Loucy (cell line): ENCODE results near the gene DNAJB8.

Experiments
- H2AFZ ChIP-seq: fragments of 200-600 bp; sonication (generic); 2 replicates; pipeline ENCODE4 v1.6.0; 2016; ENCODE audit warnings: antibody characterized with exemption, mild to moderate bottlenecking, low read length, moderate library complexity
- H3F3A ChIP-seq: fragments of 200-600 bp; 2 replicates; pipeline ENCODE4 v1.6.0; 2016; ENCODE audit warnings: antibody characterized with exemption, low read depth, mild to moderate bottlenecking
- H3K27me3 ChIP-seq: fragments of 200-600 bp; sonication (generic); 2 replicates; pipeline ENCODE4 v1.6.1; 2014; ENCODE audit warnings: low read length, mild to moderate bottlenecking; ENCODE audit not compliant: insufficient read depth, poor library complexity, severe bottlenecking
- H3K36me3 ChIP-seq: fragments of 200-600 bp; sonication (generic); 2 replicates; pipeline ENCODE4 v1.6.1; 2016; ENCODE audit warnings: low read length; ENCODE audit not compliant: insufficient read depth
- H3K4me1 ChIP-seq: fragments of 200-600 bp; sonication (generic); 2 replicates; pipeline ENCODE4 v1.5.1; 2014; ENCODE audit warnings: low read length, mild to moderate bottlenecking; ENCODE audit not compliant: insufficient read depth, poor library complexity, severe bottlenecking
- H3K4me2 ChIP-seq: fragments of 200-600 bp; sonication (generic); 2 replicates; pipeline ENCODE4 v1.6.0; 2014; ENCODE audit warnings: antibody characterized with exemption, low read length, low read depth, mild to moderate bottlenecking; ENCODE audit not compliant: poor library complexity, severe bottlenecking
- H3K4me3 ChIP-seq: fragments of 200-600 bp; sonication (generic); 2 replicates; pipeline ENCODE4 v1.5.1; 2014; ENCODE audit warnings: low read length, mild to moderate bottlenecking, mixed read lengths; ENCODE audit not compliant: poor library complexity, severe bottlenecking
- H3K79me2 ChIP-seq: fragments of 200-600 bp; sonication (generic); 2 replicates; pipeline ENCODE4 v1.6.1; 2014; ENCODE audit warnings: low read length; ENCODE audit not compliant: insufficient read depth
- H3K9ac ChIP-seq: fragments of 200-600 bp; sonication (generic); 2 replicates; pipeline ENCODE4 v1.6.0; 2014; ENCODE audit warnings: mild to moderate bottlenecking, low read depth, low read length, moderate library complexity; ENCODE audit not compliant: poor library complexity, severe bottlenecking
- H3K9me2 ChIP-seq: fragments of 200-600 bp; sonication (generic); replicated peaks from 2 replicates; pipeline ENCODE4 v1.6.1; 2016; ENCODE audit warnings: low read depth, low read length, mixed read lengths
- H3K9me3 ChIP-seq: fragments of 200-600 bp; sonication (generic); 2 replicates; pipeline ENCODE4 v1.6.1; 2014; ENCODE audit warnings: mild to moderate bottlenecking, antibody characterized with exemption, low read length, low read depth; ENCODE audit not compliant: insufficient read depth
- H4K20me1 ChIP-seq: fragments of 200-600 bp; sonication (generic); 2 replicates; pipeline ENCODE4 v1.6.0; 2014; ENCODE audit warnings: antibody characterized with exemption, low read length, mild to moderate bottlenecking; ENCODE audit not compliant: insufficient read depth, poor library complexity, severe bottlenecking
- EZH2phosphoT487 ChIP-seq: fragments of 200-600 bp; IDR thresholded peaks from 2 replicates; pipeline ENCODE4 v1.6.1; 2018; ENCODE audit warnings: antibody characterized with exemption, mild to moderate bottlenecking, moderate library complexity, borderline replicate concordance
- TF ChIP-seq, protein P1 (sequence below): fragments of 200-600 bp; sonication (generic); conservative IDR thresholded peaks from 2 replicates; pipeline ENCODE4 v1.5.1; 2014; ENCODE audit warnings: mild to moderate bottlenecking, antibody characterized with exemption, low read length

The DNAJB8 gene

DNA sequence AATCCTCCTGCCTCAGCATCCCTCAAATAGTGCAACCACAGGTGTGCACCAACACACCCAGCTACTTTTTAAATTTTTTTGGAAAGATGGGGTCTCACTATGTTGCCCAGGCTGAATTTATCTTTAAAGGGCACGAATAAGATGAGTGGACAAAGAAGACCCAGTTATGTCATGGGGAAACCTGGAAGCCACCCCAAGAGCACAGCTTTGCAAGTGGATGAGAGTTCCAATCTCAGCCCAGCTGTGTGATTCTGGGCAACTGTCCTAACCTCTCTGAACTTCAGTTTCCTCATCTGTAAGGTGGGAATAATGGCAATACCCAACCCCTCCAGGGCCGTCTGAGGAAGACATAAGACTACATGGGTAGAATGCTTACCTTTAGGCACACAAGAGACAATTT is 32.2 kb downstream of the DNAJB8 start:
- TF ChIP-seq, protein P1, sequence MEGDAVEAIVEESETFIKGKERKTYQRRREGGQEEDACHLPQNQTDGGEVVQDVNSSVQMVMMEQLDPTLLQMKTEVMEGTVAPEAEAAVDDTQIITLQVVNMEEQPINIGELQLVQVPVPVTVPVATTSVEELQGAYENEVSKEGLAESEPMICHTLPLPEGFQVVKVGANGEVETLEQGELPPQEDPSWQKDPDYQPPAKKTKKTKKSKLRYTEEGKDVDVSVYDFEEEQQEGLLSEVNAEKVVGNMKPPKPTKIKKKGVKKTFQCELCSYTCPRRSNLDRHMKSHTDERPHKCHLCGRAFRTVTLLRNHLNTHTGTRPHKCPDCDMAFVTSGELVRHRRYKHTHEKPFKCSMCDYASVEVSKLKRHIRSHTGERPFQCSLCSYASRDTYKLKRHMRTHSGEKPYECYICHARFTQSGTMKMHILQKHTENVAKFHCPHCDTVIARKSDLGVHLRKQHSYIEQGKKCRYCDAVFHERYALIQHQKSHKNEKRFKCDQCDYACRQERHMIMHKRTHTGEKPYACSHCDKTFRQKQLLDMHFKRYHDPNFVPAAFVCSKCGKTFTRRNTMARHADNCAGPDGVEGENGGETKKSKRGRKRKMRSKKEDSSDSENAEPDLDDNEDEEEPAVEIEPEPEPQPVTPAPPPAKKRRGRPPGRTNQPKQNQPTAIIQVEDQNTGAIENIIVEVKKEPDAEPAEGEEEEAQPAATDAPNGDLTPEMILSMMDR = no peak
- TF ChIP-seq EZH2phosphoT487 = no peak
- Histone ChIP-seq H3K79me2 (no peaks in the 10 kb centered on the region), H3K9ac (no peak overlapping the region), H3K4me1 (no peaks in the 10 kb centered on the region), H3F3A (no peaks in the 10 kb centered on the region), H4K20me1 (no peaks in the 10 kb centered on the region), H3K27me3 (no peaks in the 10 kb centered on the region), H3K36me3 (no peaks in the 10 kb centered on the region), H3K9me3 (no peaks in the 10 kb centered on the region), H3K4me3 (no peak overlapping the region), H3K9me2 (no peaks in the 10 kb centered on the region), H2AFZ (no peak overlapping the region), H3K4me2 (no peak overlapping the region)

DNA sequence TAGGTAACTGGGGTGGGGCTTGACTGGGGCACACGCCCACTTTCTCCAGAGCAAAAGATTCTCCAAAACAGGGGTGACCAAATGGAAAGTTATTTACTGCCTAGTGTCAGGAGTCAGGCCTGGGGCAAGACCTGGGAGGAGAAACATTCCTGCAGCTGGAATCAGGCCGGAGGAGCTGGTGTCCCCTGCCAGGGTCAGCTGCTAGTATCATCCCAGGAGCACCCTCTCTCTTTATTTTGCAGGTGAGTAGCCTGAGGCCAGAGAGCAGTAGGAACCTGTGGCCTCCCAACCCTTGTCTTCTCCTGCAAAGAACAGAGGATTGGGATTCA is 32.9 kb downstream of the DNAJB8 start:
- TF ChIP-seq EZH2phosphoT487 = no peak
- TF ChIP-seq, protein P1 = no peak
- no peaks in the 10 kb centered on the region for H3K27me3 ChIP-seq

GRCh38 chr3:128432971-128433836 is 33.5 kb downstream of the DNAJB8 start:
- no peaks in the 10 kb centered on the region for H3K79me2 ChIP-seq
- H3K9ac ChIP-seq = no peak overlapping the region
- H3K9me3 ChIP-seq = no peaks in the 10 kb centered on the region
- H2AFZ ChIP-seq = no peak overlapping the region
- H3K9me2 ChIP-seq = no peaks in the 10 kb centered on the region
- H3K4me2 ChIP-seq = no peak overlapping the region
- no peaks in the 10 kb centered on the region for H4K20me1 ChIP-seq
- TF ChIP-seq EZH2phosphoT487 = no peak
- TF ChIP-seq, protein P1 = no peak
- no peaks in the 10 kb centered on the region for H3F3A ChIP-seq
- H3K36me3 ChIP-seq = no peaks in the 10 kb centered on the region
- no peaks in the 10 kb centered on the region for H3K4me1 ChIP-seq
- H3K27me3 ChIP-seq = no peaks in the 10 kb centered on the region
- no peak overlapping the region for H3K4me3 ChIP-seq

More for the DNA sequence above, 32.9 kb downstream of the DNAJB8 start:
- Histone ChIP-seq H3K4me2 (no peak overlapping the region), H3K4me3 (no peak overlapping the region), H4K20me1 (no peaks in the 10 kb centered on the region), H3K9me3 (no peaks in the 10 kb centered on the region), H3K4me1 (no peaks in the 10 kb centered on the region), H3F3A (no peaks in the 10 kb centered on the region), H3K9me2 (no peaks in the 10 kb centered on the region), H3K9ac (no peak overlapping the region), H3K79me2 (no peaks in the 10 kb centered on the region), H2AFZ (no peak overlapping the region), H3K36me3 (no peaks in the 10 kb centered on the region)
